Ectodermal cell (in vitro differentiated cells): ENCODE measurements around the gene ZNF672.
"Not testable (repeated sequence)": the region's sequence is repeated elsewhere in the genome, so short reads cannot be mapped to it uniquely, and the experiment has no call there.

ENCODE experiments used
- H3K27ac ChIP-seq: 2 replicates; pipeline ENCODE4 v1.7.0; 2013; ENCODE audit warnings: mild to moderate bottlenecking, low read depth, low read length; ENCODE audit not compliant: insufficient read depth, poor library complexity, severe bottlenecking
- H3K27me3 ChIP-seq: 2 replicates; pipeline ENCODE4 v1.7.0; 2013; ENCODE audit warnings: mild to moderate bottlenecking, low read length; ENCODE audit not compliant: insufficient read depth, control insufficient read depth, poor library complexity, severe bottlenecking
- H3K36me3 ChIP-seq: one replicate; pipeline ENCODE4 v1.7.0; 2013; ENCODE audit warnings: low read length; ENCODE audit not compliant: control insufficient read depth, insufficient read depth
- H3K4me1 ChIP-seq: one replicate; pipeline ENCODE4 v1.7.0; 2013; ENCODE audit warnings: low read length; ENCODE audit not compliant: control insufficient read depth, insufficient read depth
- H3K4me3 ChIP-seq: 2 replicates; pipeline ENCODE4 v1.7.0; 2013; ENCODE audit warnings: low read depth, low read length, control low read depth; ENCODE audit not compliant: insufficient read depth
- H3K9me3 ChIP-seq: 2 replicates; pipeline ENCODE4 v1.7.0; 2013; ENCODE audit warnings: mild to moderate bottlenecking, low read length, moderate library complexity; ENCODE audit not compliant: control insufficient read depth
- WGBS, 2 experiments: methylation state at CpG; one replicate each; pipeline ENCODE4 v1.1.7; 2013; ENCODE audit warnings: missing lambda C conversion rate in 2 of 2; 5-methylcytosine and 5-hydroxymethylcytosine counted together

Gene ZNF672

GRCh38 chr1:248803501-248803900, 34.5 kb upstream of the ZNF672 start:
- H3K4me1 ChIP-seq, H3K27me3 ChIP-seq, H3K36me3 ChIP-seq, H3K4me3 ChIP-seq, H3K9me3 ChIP-seq, H3K27ac ChIP-seq: not testable (repeated sequence)
- WGBS, 2 experiments: 86% methylated on average over 15 of the region's 15 CpGs

- 79 to 83% methylated on average over 10 of the region's 10 CpGs for WGBS, 2 experiments
- Histone ChIP-seq H3K36me3 (no peaks in the 10 kb centered on the region), H3K4me3 (no peak overlapping the region), H3K9me3 (peaks cover 3% of the 10 kb centered on the region), H3K27ac (no peak overlapping the region), H3K4me1 (no peaks in the 10 kb centered on the region), H3K27me3 (no peaks in the 10 kb centered on the region)
Observed at GRCh38 chr1:248804771-248805681, 33.0 kb upstream of the ZNF672 start.

GRCh38 chr1:248805876-248806275, 32.1 kb upstream of the ZNF672 start:
- WGBS, 2 experiments: 94 to 97% methylated on average over 1 of the region's 1 CpG
- H3K27ac ChIP-seq: no peak overlapping the region
- H3K9me3 ChIP-seq: peaks cover 3% of the 10 kb centered on the region
- H3K36me3 ChIP-seq: no peaks in the 10 kb centered on the region
- no peaks in the 10 kb centered on the region for H3K4me1 ChIP-seq
- H3K4me3 ChIP-seq: no peak overlapping the region
- no peaks in the 10 kb centered on the region for H3K27me3 ChIP-seq

GRCh38 chr1:248807067-248807737, 30.8 kb upstream of the ZNF672 start:
- H3K9me3 ChIP-seq: peaks cover 3% of the 10 kb centered on the region
- no peak overlapping the region for H3K4me3 ChIP-seq
- H3K4me1 ChIP-seq: no peaks in the 10 kb centered on the region
- no peak overlapping the region for H3K27ac ChIP-seq
- WGBS, 2 experiments: 61 to 67% methylated on average over 15 of the region's 15 CpGs
- no peaks in the 10 kb centered on the region for H3K27me3 ChIP-seq
- H3K36me3 ChIP-seq: peaks cover 10% of the 10 kb centered on the region

- 91 to 94% methylated on average over 9 of the region's 9 CpGs for WGBS, 2 experiments
- Histone ChIP-seq H3K4me3 (no peak overlapping the region), H3K9me3 (no peaks in the 10 kb centered on the region), H3K36me3 (peaks cover 17% of the 10 kb centered on the region), H3K4me1 (no peaks in the 10 kb centered on the region), H3K27me3 (no peaks in the 10 kb centered on the region), H3K27ac (no peak overlapping the region)
Observed at GRCh38 chr1:248808876-248809275, 29.1 kb upstream of the ZNF672 start.

GRCh38 chr1:248810000-248810726, 27.9 kb upstream of the ZNF672 start:
- Histone ChIP-seq H3K36me3 (peaks cover 18% of the 10 kb centered on the region), H3K27ac (no peak overlapping the region), H3K9me3 (no peaks in the 10 kb centered on the region), H3K4me1 (no peaks in the 10 kb centered on the region), H3K4me3 (no peak overlapping the region), H3K27me3 (no peaks in the 10 kb centered on the region)
- 94 to 95% methylated on average over 10 of the region's 10 CpGs for WGBS, 2 experiments

GRCh38 chr1:248810727-248811513, 27.1 kb upstream of the ZNF672 start:
- Histone ChIP-seq H3K4me3 (no peak overlapping the region), H3K27me3 (no peaks in the 10 kb centered on the region), H3K4me1 (no peaks in the 10 kb centered on the region), H3K36me3 (peaks cover 18% of the 10 kb centered on the region), H3K27ac (no peak overlapping the region), H3K9me3 (no peaks in the 10 kb centered on the region)
- 93% methylated on average over 12 of the region's 12 CpGs for WGBS, 2 experiments

- Histone ChIP-seq H3K4me1 (no peaks in the 10 kb centered on the region), H3K4me3 (no peak overlapping the region), H3K27ac (no peak overlapping the region), H3K36me3 (peaks cover 18% of the 10 kb centered on the region), H3K9me3 (no peaks in the 10 kb centered on the region), H3K27me3 (no peaks in the 10 kb centered on the region)
- WGBS, 2 experiments: 94 to 95% methylated on average over 57 of the region's 57 CpGs
Observed at GRCh38 chr1:248811514-248812490, 26.2 kb upstream of the ZNF672 start.
